ENCODE data around the gene HMCN1.

DNA sequence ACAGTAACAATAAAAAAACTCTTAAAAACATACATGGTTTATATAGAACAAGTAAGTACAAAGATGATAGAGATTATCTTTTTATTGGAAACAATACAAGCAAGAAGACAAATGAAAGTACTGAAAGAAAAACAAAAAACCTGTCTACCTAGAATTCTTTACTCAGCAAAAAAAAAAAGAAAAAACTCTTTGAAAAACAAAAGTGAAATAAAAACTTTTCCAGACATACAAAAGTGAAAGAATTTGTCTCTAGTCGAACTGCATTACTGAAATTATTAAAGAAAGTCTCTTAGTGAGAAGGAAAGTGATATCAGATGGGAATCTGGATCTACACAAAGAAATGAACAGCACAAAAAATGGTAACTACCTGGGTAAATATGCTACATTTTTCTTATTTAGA is 2.7 kb upstream of the HMCN1 start:
- TF ChIP-seq POLR2A (IDR thresholded peaks at IDR 0.05), result no peak
- TF ChIP-seq, protein P1, sequence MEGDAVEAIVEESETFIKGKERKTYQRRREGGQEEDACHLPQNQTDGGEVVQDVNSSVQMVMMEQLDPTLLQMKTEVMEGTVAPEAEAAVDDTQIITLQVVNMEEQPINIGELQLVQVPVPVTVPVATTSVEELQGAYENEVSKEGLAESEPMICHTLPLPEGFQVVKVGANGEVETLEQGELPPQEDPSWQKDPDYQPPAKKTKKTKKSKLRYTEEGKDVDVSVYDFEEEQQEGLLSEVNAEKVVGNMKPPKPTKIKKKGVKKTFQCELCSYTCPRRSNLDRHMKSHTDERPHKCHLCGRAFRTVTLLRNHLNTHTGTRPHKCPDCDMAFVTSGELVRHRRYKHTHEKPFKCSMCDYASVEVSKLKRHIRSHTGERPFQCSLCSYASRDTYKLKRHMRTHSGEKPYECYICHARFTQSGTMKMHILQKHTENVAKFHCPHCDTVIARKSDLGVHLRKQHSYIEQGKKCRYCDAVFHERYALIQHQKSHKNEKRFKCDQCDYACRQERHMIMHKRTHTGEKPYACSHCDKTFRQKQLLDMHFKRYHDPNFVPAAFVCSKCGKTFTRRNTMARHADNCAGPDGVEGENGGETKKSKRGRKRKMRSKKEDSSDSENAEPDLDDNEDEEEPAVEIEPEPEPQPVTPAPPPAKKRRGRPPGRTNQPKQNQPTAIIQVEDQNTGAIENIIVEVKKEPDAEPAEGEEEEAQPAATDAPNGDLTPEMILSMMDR (IDR thresholded peaks at IDR 0.05), result no peak

Measured in heart left ventricle (tissue), 13 donors.